ENCODE measurements around the gene OR4D5. TPM values are rescaled to one million over a fixed set of nuclear protein-coding genes. Genes with fewer than 3 reads are reported as not detected.

Gene OR4D5
- total RNA-seq, 1 experiment from 2014 or later, result not detected

Other genes starting within 250 kb of the OR4D5 start
- gene ZNF202, start 198.0 kb upstream of the OR4D5 start, total RNA-seq (2014; rRNA removed; shearing (Covaris generic)), result 5.8 and 7.6 TPM in 2 replicates
- gene OR6X1, start 185.1 kb upstream of the OR4D5 start, total RNA-seq (2014; rRNA removed; shearing (Covaris generic)), result not detected in 2 replicates
- not detected in 2 replicates for gene OR6M1, start 133.3 kb upstream of the OR4D5 start, total RNA-seq (2014; rRNA removed; shearing (Covaris generic))
- not detected in 2 replicates for gene TMEM225, start 53.9 kb upstream of the OR4D5 start, total RNA-seq (2014; rRNA removed; shearing (Covaris generic))
- not detected in 2 replicates for gene OR8D4, start 37.5 kb upstream of the OR4D5 start, total RNA-seq (2014; rRNA removed; shearing (Covaris generic))
- not detected in 2 replicates for gene OR6T1, start 4.2 kb downstream of the OR4D5 start, total RNA-seq (2014; rRNA removed; shearing (Covaris generic))
- not detected in 2 replicates for gene OR10S1, start 38.2 kb downstream of the OR4D5 start, total RNA-seq (2014; rRNA removed; shearing (Covaris generic))
- not detected in 2 replicates for gene OR10G6, start 55.5 kb downstream of the OR4D5 start, total RNA-seq (2014; rRNA removed; shearing (Covaris generic))
- gene OR10G4, start 73.4 kb downstream of the OR4D5 start, total RNA-seq (2014; rRNA removed; shearing (Covaris generic)), result not detected in 2 replicates
- not detected in 2 replicates for gene OR10G9, start 83.4 kb downstream of the OR4D5 start, total RNA-seq (2014; rRNA removed; shearing (Covaris generic))
- gene OR10G8, start 87.2 kb downstream of the OR4D5 start, total RNA-seq (2014; rRNA removed; shearing (Covaris generic)), result not detected in 2 replicates
- not detected in 2 replicates for gene OR10G7, start 101.7 kb downstream of the OR4D5 start, total RNA-seq (2014; rRNA removed; shearing (Covaris generic))
- gene VWA5A, start 175.8 kb downstream of the OR4D5 start, total RNA-seq (2014; rRNA removed; shearing (Covaris generic)), result 5.2 and 6.6 TPM in 2 replicates
- not detected in 2 replicates for gene OR10D3, start 243.7 kb downstream of the OR4D5 start, total RNA-seq (2014; rRNA removed; shearing (Covaris generic))

Measured in SK-MEL-5 (cell line).